HepG2 (cell line): ENCODE results near the gene THOC1. TPM values are rescaled to one million over a fixed set of nuclear protein-coding genes. Genes with fewer than 3 reads are reported as not detected.

ENCODE experiments used
- ATF5 ChIP-seq: sonication (generic); formaldehyde crosslinking; IDR thresholded peaks from 2 replicates; pipeline ENCODE4 v1.4.0; 2020; ENCODE audit warnings: mild to moderate bottlenecking, low read depth, missing genetic modification reagents
- ETV5 ChIP-seq: IDR thresholded peaks from 2 replicates; pipeline ENCODE4 v1.6.1; 2018; ENCODE audit warnings: missing biosample characterization, missing genetic modification reagents, inconsistent platforms, borderline replicate concordance
- FOXC1 ChIP-seq: sonication (generic); formaldehyde crosslinking; IDR thresholded peaks from 2 replicates; pipeline ENCODE4 v1.8.0; 2022; ENCODE audit warnings: mild to moderate bottlenecking, missing genetic modification reagents, borderline replicate concordance
- KLF12 ChIP-seq: sonication (generic); formaldehyde crosslinking; IDR thresholded peaks from 2 replicates; pipeline ENCODE4 v1.4.0; 2020; ENCODE audit warnings: missing genetic modification reagents, borderline replicate concordance
- MAF1 ChIP-seq: sonication (generic); formaldehyde crosslinking; IDR thresholded peaks from 2 replicates; pipeline ENCODE4 v1.5.0; 2020; ENCODE audit warnings: missing genetic modification reagents, borderline replicate concordance
- MAFF ChIP-seq: IDR thresholded peaks from 2 replicates; pipeline ENCODE4 v1.6.1; 2011; ENCODE audit warnings: low read depth, low read length, improper control_type of control experiment
- MBD4 ChIP-seq: IDR thresholded peaks from 2 replicates; pipeline ENCODE4 v1.6.1; 2012; ENCODE audit warnings: low read length, inconsistent platforms, borderline replicate concordance
- MIXL1 ChIP-seq: IDR thresholded peaks from 2 replicates; pipeline ENCODE4 v1.6.1; 2016
- NFAT5 ChIP-seq: sonication (generic); formaldehyde crosslinking; IDR thresholded peaks from 2 replicates; pipeline ENCODE4 v1.4.0; 2020; ENCODE audit warnings: missing genetic modification reagents
- NR2F1 ChIP-seq, 2 experiments: fragments of 450-650 bp in 1 of 2; formaldehyde crosslinking in 1 of 2; IDR thresholded peaks; 2 replicates each; pipeline versions ENCODE4 v1.5.0 to v1.6.1; 2016 to 2020; ENCODE audit warnings: mild to moderate bottlenecking in 1 of 2, missing compliant biosample characterization in 1 of 2, missing genetic modification reagents in 1 of 2, moderate library complexity in 1 of 2
- PCBP2 ChIP-seq: fragments of 200-400 bp; formaldehyde crosslinking; optimal IDR thresholded peaks from 2 replicates; pipeline ENCODE3; 2018; ENCODE audit warnings: low read length, low read depth; ENCODE audit not compliant: poor library complexity, severe bottlenecking
- RORA ChIP-seq: sonication (generic); formaldehyde crosslinking; IDR thresholded peaks from 2 replicates; pipeline ENCODE4 v1.5.0; 2020; ENCODE audit warnings: mild to moderate bottlenecking, missing genetic modification reagents, moderate library complexity
- SIX4 ChIP-seq: sonication (generic); formaldehyde crosslinking; IDR thresholded peaks from 2 replicates; pipeline ENCODE4 v1.4.0; 2020; ENCODE audit warnings: missing genetic modification reagents
- SMAD1 ChIP-seq: sonication (generic); formaldehyde crosslinking; IDR thresholded peaks from 2 replicates; pipeline ENCODE4 v1.4.0; 2020; ENCODE audit warnings: missing genetic modification reagents, low read depth, mild to moderate bottlenecking, borderline replicate concordance
- SNRNP70 ChIP-seq: fragments of 200-400 bp; formaldehyde crosslinking; IDR thresholded peaks from 2 replicates; pipeline ENCODE4 v1.6.1; 2017; ENCODE audit warnings: mild to moderate bottlenecking, low read depth, low read length, moderate library complexity
- ZFX ChIP-seq: sonication (generic); formaldehyde crosslinking; IDR thresholded peaks from 2 replicates; pipeline ENCODE4 v1.4.0; 2020; ENCODE audit warnings: mild to moderate bottlenecking, low read depth, missing genetic modification reagents, moderate library complexity
- ZNF431 ChIP-seq: sonication (generic); formaldehyde crosslinking; IDR thresholded peaks from 2 replicates; pipeline ENCODE4 v1.9.0; 2022; ENCODE audit warnings: missing genetic modification reagents, low read depth, mild to moderate bottlenecking, borderline replicate concordance
- ZNF678 ChIP-seq: sonication (generic); formaldehyde crosslinking; IDR thresholded peaks from 2 replicates; pipeline ENCODE4 v1.4.0; 2020; ENCODE audit warnings: mild to moderate bottlenecking, missing genetic modification reagents
- ZNF691 ChIP-seq: sonication (generic); formaldehyde crosslinking; IDR thresholded peaks from 2 replicates; pipeline ENCODE4 v1.4.0; 2020; ENCODE audit warnings: missing genetic modification reagents, low read depth, mild to moderate bottlenecking, borderline replicate concordance
- ZNF737 ChIP-seq: sonication (generic); formaldehyde crosslinking; IDR thresholded peaks from 2 replicates; pipeline ENCODE4 v1.5.0; 2020; ENCODE audit warnings: missing genetic modification reagents, mild to moderate bottlenecking, borderline replicate concordance
- ZNF75D ChIP-seq: sonication (generic); formaldehyde crosslinking; IDR thresholded peaks from 2 replicates; pipeline ENCODE4 v1.8.1; 2023; ENCODE audit warnings: missing genetic modification reagents, mild to moderate bottlenecking, borderline replicate concordance
- ZNF768 ChIP-seq: sonication (generic); formaldehyde crosslinking; IDR thresholded peaks from 2 replicates; pipeline ENCODE4 v1.4.0; 2020; ENCODE audit warnings: missing genetic modification reagents
- polyA plus RNA-seq, 8 experiments: library from polyadenylated mRNA; depleted of rRNA in 3 of 8; stranded (reverse) in 7 of 8; unstranded in 1 of 8; fragments of >200 nt; fragmentation: Illumina TruSeq in 4 of 8; extraction: Trizol in 4 of 8; gene quantifications; 2 replicates each; pipeline versions ENCODE4 v1.2.1 to v1.2.3, GENCODE V29; 2011 to 2016; ENCODE audit warnings: low read depth in 4 of 8, missing spikeins in 1 of 8, mixed read lengths in 1 of 8; ENCODE audit not compliant: insufficient read depth in 1 of 8
- total RNA-seq, 5 experiments: library from RNA; depleted of rRNA; stranded (reverse); fragments of >200 nt; fragmentation: Illumina TruSeq; extraction: Trizol; gene quantifications; 2 replicates each; pipeline ENCODE4 v1.2.3, GENCODE V29; 2016; ENCODE audit warnings: low read depth in 1 of 5

THOC1 gene
- total and polyA plus RNA-seq, 2 of the 13 experiments (the other 11 are each of a cell fraction or from before 2014, with no cell fraction given) = 40.6 to 56.7 TPM

GRCh38 chr18:267688-268552, at the start of gene THOC1 (continued):
- TF ChIP-seq ZNF75D (CRISPR knock-in tag) (peak; percentile 89; the same call in 1 of the 2 replicates), SMAD1 (CRISPR knock-in tag) (no peak; the same call in 1 of the 2 replicates), ZNF691 (peak; percentile 24; the same call in 1 of the 2 replicates), RORA (no peak), MAFF (no peak; the same call in 1 of the 2 replicates), ATF5 (no peak), ZNF737 (CRISPR knock-in tag) (peak; percentile 90; the same call in 1 of the 2 replicates), ZFX (CRISPR knock-in tag) (peak; percentile 93), ZNF431 (CRISPR knock-in tag) (peak; percentile 89; the same call in 1 of the 2 replicates), NFAT5 (CRISPR knock-in tag) (peak; percentile 56), ZNF768 (CRISPR knock-in tag) (peak; percentile 70), KLF12 (peak; percentile 37; the same call in 1 of the 2 replicates), ETV5 (CRISPR knock-in tag) (peak; percentile 20; the same call in 1 of the 2 replicates), MBD4 (no peak), SNRNP70 (no peak), ZNF678 (CRISPR knock-in tag) (peak; percentile 79), FOXC1 (CRISPR knock-in tag) (0 out of 2 replicates have a peak, but pooled peaks have one; percentile 64), MAF1 (CRISPR knock-in tag) (peak; percentile 73; the same call in 1 of the 2 replicates), MIXL1 (CRISPR knock-in tag) (peak; percentile 47), NR2F1 (CRISPR knock-in tag; IDR thresholded peaks at IDR 0.05) (no peak; a peak in 1 of 4 replicates), PCBP2 (no peak), SIX4 (peak; percentile 41; the same call in 1 of the 2 replicates)
